Gastrocnemius medialis (tissue), 4 donors: ENCODE data around the gene IFNA1. TPM values are rescaled to one million over a fixed set of nuclear protein-coding genes. Genes with fewer than 3 reads are reported as not detected.

ENCODE experiments used
- ATAC-seq, 2 donors: fragments of 150-250 bp; one replicate each; pipeline ENCODE4 v1.9.1; 2016
- DNase-seq, 2 donors: peaks; one replicate each; pipeline ENCODE4 v3.0.0-alpha.2; 2019
- H3K27ac ChIP-seq, 4 donors: fragments of 200-600 bp; sonication (generic); 1 replicate in 1 of 4; 2 replicates in 3 of 4; pipeline ENCODE4 v1.5.1; 2016 to 2018; ENCODE audit warnings: mild to moderate bottlenecking in 2 of 4, moderate library complexity in 1 of 4
- H3K27me3 ChIP-seq, 3 donors: fragments of 200-600 bp; sonication (generic) in 2 of 3; 1 replicate in 1 of 3; 2 replicates in 2 of 3; pipeline versions ENCODE4 v1.5.1 to v1.6.0; 2016 to 2019; ENCODE audit warnings: mild to moderate bottlenecking in 1 of 3, moderate library complexity in 1 of 3
- H3K36me3 ChIP-seq, 2 donors: fragments of 200-600 bp; sonication (generic) in 1 of 2; one replicate each; pipeline ENCODE4 v1.5.1; 2017 to 2018
- H3K4me1 ChIP-seq, 2 donors: fragments of 200-600 bp; sonication (generic) in 1 of 2; one replicate each; pipeline ENCODE4 v1.5.1; 2016 to 2017; ENCODE audit warnings: mild to moderate bottlenecking in 2 of 2
- H3K4me3 ChIP-seq, 4 donors: fragments of 200-600 bp; sonication (generic) in 3 of 4; 1 replicate in 1 of 4; 2 replicates in 3 of 4; pipeline ENCODE4 v1.5.1; 2016 to 2019; ENCODE audit warnings: mild to moderate bottlenecking in 2 of 4
- H3K9me3 ChIP-seq, 3 donors: fragments of 200-600 bp; sonication (generic) in 2 of 3; 1 replicate in 1 of 3; 2 replicates in 2 of 3; pipeline ENCODE4 v1.5.1; 2016 to 2019
- POLR2A ChIP-seq, 2 donors: fragments of 450-650 bp; IDR thresholded peaks; one replicate each; pipeline ENCODE4 v1.6.1; 2017; ENCODE audit warnings: antibody characterized with exemption in 2 of 2, mild to moderate bottlenecking in 2 of 2, moderate library complexity in 2 of 2
- in situ Hi-C, 4 donors: fragments of 200-750 bp; cut with MboI; loops; one replicate each; pipeline versions ENCODE4 v1.15.0 to v1.8.0; 2017; ENCODE audit warnings: low sequenced_read_pairs in 4 of 4
- intact Hi-C: fragments of 100-400 bp; cut with DNase I; formaldehyde crosslinking; loops from one replicate; pipeline ENCODE4 v1.15.1; 2023; ENCODE audit warnings: low total_unique reads
- total RNA-seq, 4 donors: library from RNA; depleted of rRNA; stranded (reverse); fragments of >200 nt; gene quantifications; one replicate each; pipeline versions ENCODE4 v1.1.0 to v1.2.3, GENCODE V29; 2016
- TF ChIP-seq, protein P1 (sequence below), 5 experiments: fragments of 450-650 bp in 3 of 5; fragments of 200-600 bp in 2 of 5; sonication (generic) in 2 of 5; IDR thresholded peaks in 4 of 5; conservative IDR thresholded peaks in 1 of 5; 1 replicate in 4 of 5; 2 replicates in 1 of 5; pipeline ENCODE4 v1.5.1; 2016 to 2019; ENCODE audit warnings: antibody characterized with exemption in 5 of 5, mild to moderate bottlenecking in 3 of 5, moderate library complexity in 3 of 5

The IFNA1 gene
- total RNA-seq, 4 donors from 2014 or later: not detected

DNA sequence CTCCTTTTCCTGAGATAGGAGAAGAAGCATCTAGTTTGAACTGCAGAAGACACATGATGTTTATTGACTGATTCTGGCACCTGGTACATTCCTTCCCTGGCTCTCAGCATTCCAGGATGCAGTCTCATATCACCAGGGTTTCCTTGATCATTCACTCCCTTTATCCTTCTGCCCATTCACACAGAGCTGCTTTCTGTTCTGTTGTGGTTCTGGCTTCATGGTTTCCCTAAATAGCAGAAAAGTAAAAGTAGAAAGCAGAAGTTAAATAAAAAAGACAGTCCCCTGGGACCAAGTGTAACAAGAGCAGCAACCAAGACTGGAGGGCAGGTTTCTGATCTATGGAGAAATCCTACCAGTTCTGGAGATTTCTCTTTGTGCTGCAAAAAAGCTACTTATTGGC, 28.1 kb upstream of the IFNA1 start:
- Histone ChIP-seq H3K36me3 (no peaks in the 10 kb centered on the region), H3K4me1 (no peaks in the 10 kb centered on the region), H3K27me3 (no peaks in the 10 kb centered on the region), H3K27ac (no peak overlapping the region), H3K9me3 (no peaks in the 10 kb centered on the region), H3K4me3 (no peak overlapping the region)
- no peak for ATAC-seq
- TF ChIP-seq, protein P1, sequence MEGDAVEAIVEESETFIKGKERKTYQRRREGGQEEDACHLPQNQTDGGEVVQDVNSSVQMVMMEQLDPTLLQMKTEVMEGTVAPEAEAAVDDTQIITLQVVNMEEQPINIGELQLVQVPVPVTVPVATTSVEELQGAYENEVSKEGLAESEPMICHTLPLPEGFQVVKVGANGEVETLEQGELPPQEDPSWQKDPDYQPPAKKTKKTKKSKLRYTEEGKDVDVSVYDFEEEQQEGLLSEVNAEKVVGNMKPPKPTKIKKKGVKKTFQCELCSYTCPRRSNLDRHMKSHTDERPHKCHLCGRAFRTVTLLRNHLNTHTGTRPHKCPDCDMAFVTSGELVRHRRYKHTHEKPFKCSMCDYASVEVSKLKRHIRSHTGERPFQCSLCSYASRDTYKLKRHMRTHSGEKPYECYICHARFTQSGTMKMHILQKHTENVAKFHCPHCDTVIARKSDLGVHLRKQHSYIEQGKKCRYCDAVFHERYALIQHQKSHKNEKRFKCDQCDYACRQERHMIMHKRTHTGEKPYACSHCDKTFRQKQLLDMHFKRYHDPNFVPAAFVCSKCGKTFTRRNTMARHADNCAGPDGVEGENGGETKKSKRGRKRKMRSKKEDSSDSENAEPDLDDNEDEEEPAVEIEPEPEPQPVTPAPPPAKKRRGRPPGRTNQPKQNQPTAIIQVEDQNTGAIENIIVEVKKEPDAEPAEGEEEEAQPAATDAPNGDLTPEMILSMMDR (IDR thresholded peaks at IDR 0.05 in 4 of 5, conservative IDR thresholded peaks at IDR 0.05 in 1 of 5): no peak
- TF ChIP-seq POLR2A (IDR thresholded peaks at IDR 0.05): no peak
- intact Hi-C loops: no loop called here
- DNase-seq: no peak
- in situ Hi-C loops: no loop called here

DNA sequence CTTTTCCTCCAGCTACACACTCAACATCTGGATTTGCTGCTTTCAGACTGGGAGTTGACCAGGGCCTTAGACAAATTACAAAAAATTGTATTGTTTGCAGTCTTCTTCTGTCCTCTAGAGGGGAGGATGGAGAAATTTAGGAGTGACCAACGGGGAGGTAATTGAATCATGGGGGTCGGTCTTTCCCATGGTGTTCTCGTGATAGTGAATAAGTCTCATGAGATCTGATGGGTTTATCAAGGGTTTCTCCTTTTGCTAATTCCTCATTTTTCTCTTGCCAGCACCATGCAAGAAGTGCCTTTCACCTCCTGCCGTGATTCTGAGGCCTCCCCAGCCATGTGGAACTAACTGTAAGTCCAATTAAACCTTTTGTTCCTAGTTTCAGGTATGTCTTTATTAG, 27.1 kb upstream of the IFNA1 start:
- TF ChIP-seq, protein P1 (IDR thresholded peaks at IDR 0.05 in 4 of 5, conservative IDR thresholded peaks at IDR 0.05 in 1 of 5): no peak
- no peak for TF ChIP-seq POLR2A (IDR thresholded peaks at IDR 0.05)
- intact Hi-C loops (no loop called here), in situ Hi-C loops (no loop called here)
- no peak for DNase-seq
- no peaks in the 10 kb centered on the region for H3K27me3 ChIP-seq
- H3K4me3 ChIP-seq: no peak overlapping the region
- H3K9me3 ChIP-seq: no peaks in the 10 kb centered on the region
- no peak overlapping the region for H3K27ac ChIP-seq
- no peaks in the 10 kb centered on the region for H3K4me1 ChIP-seq
- ATAC-seq: no peak
- H3K36me3 ChIP-seq: no peaks in the 10 kb centered on the region

DNA sequence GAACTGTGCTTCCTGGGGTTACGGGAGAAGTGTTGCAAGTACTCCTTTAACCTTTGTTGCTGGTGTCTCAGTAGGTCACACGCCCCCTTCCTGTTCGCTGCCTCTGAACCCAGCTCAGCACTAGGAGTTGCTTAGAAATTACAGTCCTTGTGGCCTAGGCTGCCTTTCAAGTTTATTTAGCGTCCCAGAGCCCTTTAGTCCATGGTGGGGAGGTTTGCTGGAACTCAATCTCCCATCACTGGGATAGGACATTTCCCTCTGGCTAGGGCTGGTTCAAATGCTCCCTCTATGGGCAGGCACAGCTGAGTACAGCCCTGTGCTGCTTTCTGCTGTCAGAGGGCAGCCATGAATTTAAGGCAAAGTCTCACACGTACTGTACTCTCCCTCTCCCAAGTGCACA, 26.6 kb upstream of the IFNA1 start:
- in situ Hi-C loops (no loop called here), intact Hi-C loops (no loop called here)
- H3K4me3 ChIP-seq: no peak overlapping the region
- no peaks in the 10 kb centered on the region for H3K4me1 ChIP-seq
- H3K27me3 ChIP-seq: no peaks in the 10 kb centered on the region
- H3K36me3 ChIP-seq: no peaks in the 10 kb centered on the region
- TF ChIP-seq POLR2A (IDR thresholded peaks at IDR 0.05): no peak
- TF ChIP-seq, protein P1 (IDR thresholded peaks at IDR 0.05 in 4 of 5, conservative IDR thresholded peaks at IDR 0.05 in 1 of 5): no peak
- DNase-seq (no peak), ATAC-seq (no peak)
- H3K9me3 ChIP-seq: no peaks in the 10 kb centered on the region
- no peak overlapping the region for H3K27ac ChIP-seq

GRCh38 chr9:21414220-21414940, 25.9 kb upstream of the IFNA1 start:
- Histone ChIP-seq H3K27ac (no peak overlapping the region), H3K27me3 (no peaks in the 10 kb centered on the region), H3K9me3 (no peaks in the 10 kb centered on the region), H3K4me3 (no peak overlapping the region), H3K36me3 (no peaks in the 10 kb centered on the region), H3K4me1 (no peaks in the 10 kb centered on the region)
- TF ChIP-seq POLR2A (IDR thresholded peaks at IDR 0.05): no peak
- TF ChIP-seq, protein P1 (IDR thresholded peaks at IDR 0.05 in 4 of 5, conservative IDR thresholded peaks at IDR 0.05 in 1 of 5): no peak
- ATAC-seq (no peak), DNase-seq (no peak)
- in situ Hi-C loops: no loop called here
- intact Hi-C loops: no loop called here
